A673 (cell line): ENCODE results near the gene TRAM2.

ENCODE experiments used
- CTCF ChIP-seq: fragments of 300-800, 200-600 bp; sonication (generic); conservative IDR thresholded peaks from 2 replicates; pipeline ENCODE4 v1.5.1; 2017; ENCODE audit warnings: low read depth, mild to moderate bottlenecking, antibody characterized with exemption, low read length, moderate library complexity, mixed read lengths
- EZH2 ChIP-seq: fragments of 200-600 bp; sonication (generic); IDR thresholded peaks from 2 replicates; pipeline ENCODE4 v1.6.1; 2017; ENCODE audit warnings: borderline replicate concordance, low read depth, mild to moderate bottlenecking, mixed read lengths, antibody characterized with exemption, low read length; ENCODE audit not compliant: poor library complexity, severe bottlenecking

DNA sequence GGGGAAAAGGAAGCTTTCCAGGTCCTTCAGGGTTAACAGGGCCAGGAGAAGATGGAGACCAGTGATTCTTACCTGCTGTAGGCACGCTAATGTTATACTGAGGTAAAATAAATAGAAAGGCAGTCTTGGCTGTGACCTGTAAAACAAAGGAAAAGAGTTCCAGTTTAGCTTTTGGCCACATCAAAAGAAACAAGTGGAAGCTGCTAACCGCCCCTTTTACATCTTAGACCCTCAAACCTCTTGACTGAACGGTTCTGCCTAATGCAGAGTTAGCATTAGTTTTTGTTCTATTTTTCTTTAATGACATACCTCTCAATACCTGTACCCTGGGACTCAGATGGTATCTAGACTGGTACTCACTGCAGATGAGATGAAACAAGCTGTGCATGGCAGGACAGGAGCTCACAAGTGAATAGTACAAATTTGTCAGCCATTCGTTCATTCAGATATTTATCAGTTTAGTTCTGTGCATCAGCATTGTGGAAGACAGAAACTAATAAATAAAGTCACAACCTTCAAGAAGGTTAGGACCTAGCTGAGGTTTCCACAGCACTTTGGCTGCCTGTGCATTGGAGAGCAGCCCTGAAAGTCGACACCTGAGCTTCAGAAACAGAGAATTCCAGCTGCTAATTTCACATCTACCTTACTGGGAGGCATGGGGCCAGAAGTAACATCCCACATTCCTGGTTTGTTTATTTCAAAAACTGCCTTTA lies 41.0 kb downstream of the TRAM2 start:
- TF ChIP-seq CTCF (no peak), EZH2 (no peak)
